Hepatocyte (in vitro differentiated cells): ENCODE results near the gene HES3.

Source experiments
- CTCF ChIP-seq: fragments of 200-600 bp; sonication (generic); IDR thresholded peaks from 2 replicates; pipeline ENCODE4 v1.5.1; 2016; ENCODE audit warnings: antibody characterized with exemption, mild to moderate bottlenecking; ENCODE audit not compliant: poor library complexity
- EZH2phosphoT487 ChIP-seq: fragments of 200-600 bp; sonication (generic); IDR thresholded peaks from one replicate; pipeline ENCODE4 v1.6.1; 2018; ENCODE audit warnings: antibody characterized with exemption, mild to moderate bottlenecking, low read depth, moderate library complexity; ENCODE audit not compliant: unreplicated experiment, severe bottlenecking

GRCh38 chr1:6285336-6285735 is 41.4 kb downstream of the HES3 start:
- TF ChIP-seq CTCF (no peak), EZH2phosphoT487 (no peak)
